Raji (cell line): ENCODE data around the gene TTC1.

Experiments used
- POLR2A ChIP-seq: IDR thresholded peaks from 2 replicates; pipeline ENCODE4 v1.6.1; 2011; ENCODE audit warnings: low read depth, low read length, control low read depth; ENCODE audit not compliant: insufficient read depth

TTC1 gene

DNA sequence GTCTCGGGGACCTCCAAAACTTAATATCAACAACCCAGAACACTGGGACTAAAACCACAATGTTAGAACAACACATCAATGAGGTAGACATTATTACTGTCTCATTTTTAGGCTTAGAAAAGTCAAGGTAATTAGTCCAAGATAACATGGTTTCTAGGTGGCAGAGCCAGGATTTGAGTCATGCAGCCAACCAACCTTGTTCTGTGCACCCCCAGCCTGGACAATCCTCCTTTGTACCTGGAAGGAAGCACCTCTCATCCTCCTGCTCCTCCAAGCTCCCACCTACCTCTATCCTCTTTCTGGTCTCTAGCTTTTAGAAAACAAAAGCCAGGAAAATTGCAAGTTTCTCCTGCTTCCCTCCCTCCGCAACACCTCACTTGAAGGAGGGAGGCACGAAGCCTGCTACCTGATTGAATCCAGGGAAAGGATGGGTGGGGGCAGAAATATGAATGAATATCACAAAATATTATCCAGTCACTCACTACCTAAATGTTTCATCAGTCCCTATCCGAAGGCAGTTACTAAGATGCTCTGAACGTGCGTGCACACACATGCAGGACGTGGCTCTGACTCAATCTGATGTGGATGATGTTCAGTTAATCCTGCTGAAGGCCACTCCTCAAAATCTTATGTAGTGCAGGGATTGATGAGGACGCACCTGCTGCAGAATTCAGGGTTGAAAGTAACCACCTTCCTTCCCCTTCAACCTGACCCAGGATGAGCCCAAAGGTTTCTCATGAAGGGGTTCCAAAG lies 26.3 kb upstream of the TTC1 start:
- no peak for TF ChIP-seq POLR2A

DNA sequence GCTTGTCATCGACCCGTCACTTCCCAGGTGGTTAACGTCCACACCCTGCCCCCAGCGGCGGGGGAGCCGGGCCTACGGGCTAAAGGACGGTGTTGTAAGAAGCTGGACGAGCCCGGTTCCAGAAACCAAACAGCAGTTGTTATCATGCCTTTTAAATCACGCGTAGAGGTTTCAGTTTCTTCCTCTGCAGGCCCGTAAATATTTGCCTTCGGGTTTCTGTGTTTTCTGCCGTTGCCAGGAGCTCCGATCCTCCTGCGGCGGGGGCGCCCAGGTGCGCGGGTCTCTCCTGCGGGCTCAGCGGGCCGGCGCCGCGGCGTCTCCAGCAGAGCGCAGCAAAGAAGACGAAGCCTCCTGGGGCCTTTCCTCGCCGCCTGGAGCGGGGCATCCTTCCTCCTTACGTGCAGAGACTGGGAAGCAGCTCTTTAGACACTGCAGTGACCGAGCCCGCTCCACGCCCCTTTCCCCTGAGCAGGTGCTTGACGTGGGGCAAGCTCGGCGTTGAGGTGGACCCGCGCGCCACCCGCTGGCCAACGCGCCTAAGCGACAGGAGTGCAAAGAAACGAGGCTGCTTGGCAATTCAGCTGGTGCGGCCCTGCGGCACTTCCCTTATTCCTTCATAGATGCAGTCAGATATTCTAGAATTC lies 21.8 kb upstream of the TTC1 start:
- TF ChIP-seq POLR2A, result no peak

DNA sequence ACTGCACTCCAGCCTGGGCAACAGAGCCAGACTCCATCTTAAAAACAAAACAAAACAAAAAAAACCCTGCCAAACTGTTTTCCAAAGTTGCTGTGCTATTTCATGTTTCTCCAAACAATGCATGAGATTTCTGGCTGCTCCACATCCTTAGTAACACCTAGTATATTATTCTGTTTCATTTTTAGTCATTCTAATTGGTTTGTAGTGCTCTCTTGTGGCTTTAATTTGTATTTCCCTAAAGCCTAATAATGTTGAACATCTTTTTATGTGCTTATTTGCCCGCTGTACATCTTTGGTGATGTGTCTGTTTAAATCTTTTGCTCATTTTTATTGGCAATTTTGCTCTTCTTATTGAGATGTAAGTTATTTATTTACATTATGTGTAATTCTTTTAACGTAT lies 18.4 kb upstream of the TTC1 start:
- no peak for TF ChIP-seq POLR2A

DNA sequence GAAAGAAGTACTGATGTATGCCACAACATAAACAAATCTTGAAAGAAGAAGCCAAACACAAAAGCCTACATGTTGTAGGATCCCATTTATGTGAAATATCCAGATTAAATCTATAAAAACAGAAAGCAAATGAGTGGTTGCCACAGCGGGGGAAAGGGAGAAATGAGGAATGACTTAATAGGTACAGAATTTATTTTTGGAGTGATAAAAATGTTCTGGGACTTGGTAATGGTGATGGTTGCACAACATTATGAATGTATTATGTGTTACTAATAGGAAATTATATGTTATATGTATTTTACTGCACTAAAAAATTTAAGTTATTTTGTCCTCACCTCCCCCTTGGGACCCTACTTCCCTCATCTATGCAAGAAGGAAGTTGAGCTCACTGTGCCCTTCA lies 16.4 kb upstream of the TTC1 start:
- TF ChIP-seq POLR2A, result no peak

DNA sequence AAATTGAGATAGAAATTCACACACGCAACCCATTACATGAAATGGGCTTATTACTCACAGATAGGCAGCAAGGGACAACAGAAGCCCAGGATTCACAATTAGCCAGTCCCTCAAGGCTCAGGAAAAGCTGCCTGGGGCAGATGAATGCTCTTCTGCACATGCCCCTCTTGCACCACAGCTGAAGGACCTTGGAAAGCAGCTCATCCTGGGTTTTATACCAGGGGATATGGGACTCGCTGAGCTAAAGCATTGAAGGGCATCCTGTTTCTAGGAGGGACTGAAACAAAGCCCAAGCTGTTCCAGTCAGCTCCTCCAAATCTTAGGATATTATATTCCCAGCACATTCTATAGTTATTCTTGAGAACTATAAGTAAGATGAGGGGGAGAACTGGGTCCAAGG lies 15.7 kb upstream of the TTC1 start:
- no peak for TF ChIP-seq POLR2A

DNA sequence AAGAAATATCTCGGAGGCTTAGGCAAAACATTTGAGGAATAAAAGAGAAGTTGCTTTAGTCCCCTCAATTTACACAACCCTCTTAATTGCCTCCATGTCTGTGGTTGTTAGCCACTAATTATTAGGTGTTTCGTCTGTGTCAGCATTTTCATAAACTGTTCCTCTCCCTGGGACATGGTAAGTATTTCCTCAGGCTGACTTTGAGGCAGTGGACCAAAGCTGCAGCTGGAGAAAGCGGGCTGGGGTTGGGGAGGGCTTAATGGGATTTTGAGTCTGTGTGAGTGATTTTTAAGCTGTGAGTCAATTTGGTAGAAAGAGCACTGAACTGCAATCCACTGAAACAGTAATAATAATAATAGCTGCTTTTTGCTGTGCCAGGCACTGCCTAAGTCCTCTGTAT lies 13.0 kb upstream of the TTC1 start:
- no peak for TF ChIP-seq POLR2A

DNA sequence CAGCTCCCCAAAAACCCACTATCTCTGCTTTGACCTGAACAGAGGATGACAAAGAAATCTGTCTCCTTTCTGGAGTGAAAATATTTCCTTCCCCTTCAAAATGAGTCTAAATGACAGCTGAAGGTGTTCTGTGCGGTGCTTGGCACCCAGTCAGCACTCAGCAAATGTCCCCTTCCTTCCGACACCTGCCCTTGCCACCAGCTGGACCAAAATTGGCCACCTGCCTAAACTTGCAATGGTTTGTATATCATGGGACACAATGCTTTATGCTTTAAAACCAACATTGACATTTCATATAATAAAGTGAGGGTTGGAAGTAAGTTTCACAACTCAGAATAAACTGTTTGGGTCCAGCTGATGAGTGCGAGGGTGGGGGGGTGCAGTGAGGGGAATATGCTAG lies 7.5 kb upstream of the TTC1 start:
- TF ChIP-seq POLR2A, result no peak

DNA sequence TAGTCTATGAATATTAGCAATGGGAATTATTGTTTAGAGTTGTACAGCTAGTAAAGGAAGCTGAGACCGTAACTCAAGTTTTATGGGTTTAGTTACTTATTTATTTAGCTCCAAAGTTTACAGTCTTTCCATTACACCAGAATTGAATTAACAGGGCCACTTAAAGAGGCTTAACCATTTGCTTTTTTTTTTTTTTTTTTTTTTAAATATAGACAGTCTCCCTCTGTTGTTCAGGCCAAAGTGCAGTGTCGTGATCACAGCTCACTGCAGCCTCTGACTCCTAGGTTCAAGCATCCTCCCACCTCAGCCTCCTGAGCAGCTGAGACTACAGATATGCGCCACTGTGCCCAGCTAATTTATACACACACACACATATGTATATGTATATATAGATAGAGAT lies 1.4 kb upstream of the TTC1 start:
- no peak for TF ChIP-seq POLR2A

DNA sequence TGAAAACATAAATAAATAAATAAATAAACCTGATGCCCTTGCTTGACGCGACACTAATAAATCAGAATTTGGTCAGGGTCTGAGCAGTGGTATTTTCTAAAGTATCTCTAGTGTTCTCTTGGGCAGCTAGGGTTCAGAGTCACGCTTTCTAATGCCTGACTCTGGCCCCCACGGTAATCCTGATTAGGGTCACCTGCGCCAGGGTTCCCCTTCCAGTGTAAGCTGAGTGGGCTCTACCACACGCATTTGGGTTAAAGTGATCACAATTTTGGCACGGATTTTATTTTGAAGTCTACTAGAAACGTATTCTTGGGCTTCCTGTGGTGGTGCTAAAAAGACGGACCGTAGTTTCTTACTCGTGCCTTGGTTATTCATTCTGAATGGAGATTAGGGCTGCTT lies 651 bp downstream of the TTC1 start:
- TF ChIP-seq POLR2A, result no peak

DNA sequence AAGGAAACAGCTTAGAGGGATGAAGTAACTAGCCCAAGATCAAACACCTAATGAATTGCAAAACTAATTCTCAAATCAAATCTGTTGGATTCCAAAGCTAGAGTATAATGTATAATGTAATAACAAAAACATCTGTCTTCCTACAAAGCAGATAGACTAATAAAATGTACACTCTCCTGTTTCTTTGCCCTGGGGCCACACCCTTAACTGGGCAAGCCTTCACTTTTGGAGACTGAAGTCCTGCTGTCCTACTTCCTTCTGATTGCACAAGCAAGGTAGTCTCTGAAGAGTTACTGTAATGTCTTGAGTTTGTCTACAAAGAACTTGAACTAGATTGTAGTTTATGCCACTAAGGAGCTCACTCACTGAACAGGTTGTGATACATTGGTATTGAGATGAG lies 2.5 kb downstream of the TTC1 start:
- TF ChIP-seq POLR2A, result no peak

DNA sequence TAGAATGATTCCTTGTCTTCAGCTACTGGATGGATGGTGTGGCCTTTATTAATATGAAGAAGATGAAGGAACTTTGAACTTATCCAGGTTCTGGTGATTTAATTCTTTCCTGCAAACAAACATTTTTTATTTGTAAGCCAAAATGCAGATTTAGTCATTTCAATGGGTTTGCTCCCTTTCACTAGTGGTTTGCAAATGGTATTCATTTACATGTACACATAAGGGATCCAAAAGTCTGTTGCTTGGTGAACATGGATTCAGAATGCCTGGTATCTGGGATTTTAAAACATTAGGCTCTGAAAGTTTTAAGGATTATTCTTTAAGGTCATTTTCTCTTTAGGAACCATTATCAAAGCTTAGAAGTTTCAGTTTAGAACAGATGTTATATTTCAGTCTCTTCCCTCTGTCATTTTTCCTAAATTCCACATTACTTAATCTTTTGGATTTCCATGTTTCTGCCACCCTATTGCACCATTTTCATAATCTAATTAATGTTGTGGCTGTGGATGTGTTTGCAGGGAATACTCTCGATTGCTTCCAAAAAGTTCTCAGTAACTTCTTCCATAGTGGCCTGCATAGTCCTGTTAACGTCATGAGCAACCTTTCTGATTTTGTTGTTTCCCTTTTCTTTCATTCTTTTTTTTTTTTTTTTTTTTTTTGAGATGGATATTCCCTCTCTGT lies 10.1 kb downstream of the TTC1 start:
- no peak for TF ChIP-seq POLR2A

DNA sequence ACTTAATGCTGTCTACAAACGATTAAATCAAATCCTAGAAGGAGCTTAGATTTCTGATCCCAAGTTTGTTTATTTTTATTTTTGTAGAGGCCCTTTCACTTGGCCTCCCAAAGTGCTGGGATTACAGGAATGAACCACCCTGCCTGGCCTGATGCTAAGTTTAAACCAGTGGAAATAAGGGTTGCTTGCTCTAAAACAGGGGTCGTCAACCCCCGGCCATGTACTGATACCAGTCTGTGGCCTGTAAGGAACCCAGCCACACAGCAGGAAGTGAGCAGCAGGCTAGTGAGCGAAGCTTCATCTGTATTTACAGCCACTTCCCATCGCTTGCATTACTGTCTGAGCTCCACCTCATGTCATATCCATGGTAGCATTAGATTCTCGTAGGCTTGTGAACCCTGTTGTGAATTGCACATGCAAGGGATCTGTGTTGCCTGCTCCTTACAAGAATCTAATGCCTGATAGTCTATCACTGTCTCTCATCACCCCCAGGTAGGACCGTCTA lies 11.4 kb downstream of the TTC1 start:
- TF ChIP-seq POLR2A, result no peak

DNA sequence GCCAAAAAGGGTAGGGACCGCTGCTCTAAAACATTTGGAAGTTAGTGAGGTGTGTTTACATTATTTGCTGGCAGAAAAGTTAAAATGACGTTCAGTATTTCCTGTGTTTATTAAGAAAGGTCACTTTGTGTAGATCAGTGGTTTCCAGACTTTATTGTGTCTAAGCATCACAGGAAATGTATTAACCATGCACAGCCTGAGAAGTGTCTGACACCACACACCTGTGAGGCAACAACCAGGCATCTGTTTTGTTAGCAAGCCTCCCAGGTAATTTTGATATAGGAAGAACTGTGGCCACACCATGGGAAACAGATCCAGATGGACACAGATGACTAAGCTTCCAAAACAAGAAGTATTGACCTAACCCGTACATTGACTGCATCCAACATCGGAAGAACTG lies 12.0 kb downstream of the TTC1 start:
- TF ChIP-seq POLR2A, result no peak

DNA sequence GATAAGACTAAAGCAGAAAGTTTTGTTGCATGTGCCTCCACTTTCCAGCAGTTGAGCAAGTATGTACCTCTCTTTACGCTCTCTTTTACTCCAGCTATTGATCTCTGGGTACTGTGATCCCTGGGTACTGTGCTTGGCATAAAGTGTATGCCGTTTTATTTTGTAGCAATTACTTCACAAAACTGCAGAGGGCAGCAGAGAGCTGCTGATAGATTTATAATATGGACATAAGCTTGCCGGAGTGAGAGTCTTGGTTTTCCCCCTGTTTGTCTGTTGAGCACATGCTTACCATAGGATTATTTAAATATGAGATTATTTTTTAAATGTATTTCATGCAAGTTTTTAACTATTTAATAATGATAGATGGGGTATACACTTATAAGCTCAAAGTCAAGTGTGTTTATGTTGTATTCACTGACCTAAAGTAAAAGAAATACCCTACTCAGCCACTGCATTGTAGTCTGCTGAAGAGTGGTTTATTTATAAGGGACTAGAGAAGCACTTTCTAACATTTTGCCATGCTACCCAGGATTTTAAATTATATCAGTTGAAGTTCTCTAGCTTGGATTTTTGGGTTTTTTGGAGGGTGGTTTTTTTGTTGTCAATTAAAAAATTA lies 13.0 kb downstream of the TTC1 start:
- TF ChIP-seq POLR2A, result no peak

DNA sequence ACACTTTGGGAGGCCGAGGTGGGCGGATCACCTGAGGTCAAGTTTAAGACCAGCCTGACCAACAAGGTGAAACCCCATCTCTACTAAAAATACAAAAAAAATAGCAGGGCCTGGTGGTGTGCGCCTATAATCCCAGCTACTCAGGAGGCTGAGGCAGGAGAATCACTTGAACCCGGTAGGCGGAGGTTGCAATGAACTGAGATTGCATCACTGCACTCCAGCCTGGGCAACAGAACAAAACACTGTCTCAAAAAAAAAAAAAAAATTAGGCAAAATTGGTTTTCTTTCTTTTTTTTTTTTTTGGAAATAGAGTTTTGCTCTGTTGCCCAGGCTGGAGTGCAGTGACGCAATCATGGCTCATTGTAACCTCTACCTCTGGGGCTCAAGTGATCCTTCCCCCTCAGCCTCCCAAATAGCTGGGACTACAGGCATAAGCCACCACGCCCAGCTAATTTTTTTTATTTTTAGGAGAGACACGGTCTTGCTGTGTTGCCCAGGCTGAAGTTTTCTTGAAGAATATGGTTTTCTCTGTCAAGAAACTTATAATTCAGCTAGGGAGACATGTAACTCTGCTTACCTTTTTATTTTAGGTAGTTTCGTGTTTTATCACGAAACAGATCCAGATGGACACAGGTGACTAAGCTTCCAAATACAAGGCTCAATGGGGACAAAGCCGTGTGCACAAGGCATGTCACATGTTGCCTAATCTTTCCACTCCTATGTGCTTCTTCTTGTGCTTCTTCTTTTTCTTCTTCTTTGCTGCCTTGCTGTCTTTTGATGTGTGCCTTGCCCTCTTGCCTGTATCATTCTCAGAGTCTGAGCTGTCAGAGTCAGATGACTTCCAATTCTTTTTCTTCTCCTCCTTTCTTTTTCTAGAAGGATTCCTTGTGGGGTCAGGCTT lies 14.3 kb downstream of the TTC1 start:
- TF ChIP-seq POLR2A, result no peak
